HCT116 (cell line): Measurements from ENCODE around the gene IL17A. TPM values are rescaled to one million over a fixed set of nuclear protein-coding genes. Genes with fewer than 3 reads are reported as not detected.

Experiments used
- ATAC-seq: fragments of 200-7000 bp; cut with Tn5 transposase; 2 replicates; pipeline ENCODE4 v1.9.1; 2020; ENCODE audit warnings: mild to moderate bottlenecking, moderate library complexity
- BruUV-seq: library from RNA; stranded (reverse); fragments of 400-500 nt; replicated peaks from 2 replicates; lab custom pipeline; 2021; lab: Mats Ljungman, UMichigan
- CTCF ChIA-PET: fragments of 300-600 bp; sonication (Branson Sonifier 250); formaldehyde crosslinking; loops from one replicate; lab custom pipeline; 2021; ENCODE audit warnings: antibody characterized with exemption; lab: Charles Lee
- POLR2A ChIA-PET: fragments of 300-600, 350-600 bp; sonication (Branson Sonifier 250); formaldehyde crosslinking; loops from one replicate; lab custom pipeline; 2021; ENCODE audit warnings: antibody characterized with exemption; lab: Charles Lee
- RAD21 ChIA-PET, 2 experiments: fragments of 300-600 bp; sonication (Branson Sonifier 250); formaldehyde crosslinking; loops; one replicate each; lab custom pipeline; 2023; ENCODE audit warnings: low total read pairs in 2 of 2; ENCODE audit not compliant: uncharacterized antibody in 2 of 2, unreplicated experiment in 2 of 2, low non-redundant PET in 1 of 2; lab: Charles Lee
- DNase-seq: peaks from one replicate; pipeline ENCODE4 v3.0.0-alpha.2; 2010; ENCODE audit warnings: low read depth, low spot score
- H2AFZ ChIP-seq: fragments of 200-600 bp; shearing (Covaris generic), sonication (generic); 2 replicates; pipeline ENCODE4 v1.6.1; 2017; ENCODE audit warnings: low read depth, mixed run types, mixed read lengths, antibody characterized with exemption, low read length; ENCODE audit not compliant: poor library complexity, severe bottlenecking
- H3K27ac ChIP-seq: 2 replicates; pipeline ENCODE4 v1.5.1; 2012; ENCODE audit warnings: low read depth, low read length
- H3K27me3 ChIP-seq: fragments of 200-600 bp; sonication (generic); 2 replicates; pipeline ENCODE4 v1.6.1; 2016; ENCODE audit warnings: mixed run types, low read length, mixed read lengths; ENCODE audit not compliant: insufficient read depth
- H3K36me3 ChIP-seq, 2 experiments: fragments of 200-500 bp in 1 of 2; fragments of 200-600 bp in 1 of 2; sonication (Bioruptor generic) in 1 of 2; sonication (generic) in 1 of 2; 2 replicates each; pipeline versions ENCODE4 v1.5.1 to v1.6.1; 2014 to 2016; ENCODE audit warnings: low read length in 2 of 2, inconsistent platforms in 1 of 2, mixed read lengths in 1 of 2, mixed run types in 1 of 2; ENCODE audit not compliant: insufficient read depth in 2 of 2, control insufficient read depth in 1 of 2
- H3K4me1 ChIP-seq, 2 experiments: fragments of 200-600 bp in 1 of 2; sonication (generic) in 1 of 2; 2 replicates each; pipeline versions ENCODE4 v1.5.1 to v1.6.1; 2012 to 2017; ENCODE audit warnings: low read length in 2 of 2, inconsistent platforms in 1 of 2, mild to moderate bottlenecking in 1 of 2, mixed read lengths in 1 of 2, mixed run types in 1 of 2, moderate library complexity in 1 of 2; ENCODE audit not compliant: insufficient read depth in 2 of 2, control insufficient read depth in 1 of 2
- H3K4me2 ChIP-seq: fragments of 200-600 bp; sonication (generic); 2 replicates; pipeline ENCODE4 v1.6.1; 2017; ENCODE audit warnings: mixed run types, low read length, mixed read lengths
- H3K4me3 ChIP-seq, 2 experiments: fragments of 200-600 bp in 1 of 2; sonication (generic) in 1 of 2; replicated peaks in 1 of 2; 2 replicates each; pipeline ENCODE4 v1.5.1; 2011 to 2016; ENCODE audit warnings: low read length in 2 of 2, control low read depth in 1 of 2, low read depth in 1 of 2, mild to moderate bottlenecking in 1 of 2, mixed read lengths in 1 of 2, mixed run types in 1 of 2
- H3K79me2 ChIP-seq: fragments of 200-600 bp; sonication (generic); 2 replicates; pipeline ENCODE4 v1.6.1; 2017; ENCODE audit warnings: mild to moderate bottlenecking, mixed run types, low read length, moderate library complexity, mixed read lengths; ENCODE audit not compliant: insufficient read depth
- H3K9ac ChIP-seq: fragments of 200-600 bp; sonication (generic); 2 replicates; pipeline ENCODE4 v1.6.1; 2016; ENCODE audit warnings: low read length, mixed read lengths
- H3K9me2 ChIP-seq: fragments of 200-600 bp; sonication (generic), shearing (Covaris generic); 2 replicates; pipeline ENCODE4 v1.6.1; 2017; ENCODE audit warnings: mixed run types, mild to moderate bottlenecking, moderate library complexity; ENCODE audit not compliant: insufficient read depth
- H3K9me3 ChIP-seq, 2 experiments: fragments of 200-500 bp in 1 of 2; fragments of 200-600 bp in 1 of 2; sonication (Bioruptor generic) in 1 of 2; sonication (generic) in 1 of 2; 2 replicates each; pipeline ENCODE4 v1.6.1; 2014 to 2017; ENCODE audit warnings: low read length in 2 of 2, mixed read lengths in 2 of 2, inconsistent platforms in 1 of 2, low read depth in 1 of 2, mild to moderate bottlenecking in 1 of 2, mixed run types in 1 of 2, moderate library complexity in 1 of 2; ENCODE audit not compliant: control insufficient read depth in 1 of 2, insufficient read depth in 1 of 2
- H4K20me1 ChIP-seq: fragments of 200-600 bp; sonication (generic), shearing (Covaris generic); 2 replicates; pipeline ENCODE4 v1.6.1; 2017; ENCODE audit warnings: mixed run types, mild to moderate bottlenecking, moderate library complexity; ENCODE audit not compliant: insufficient read depth
- CBX3 ChIP-seq: IDR thresholded peaks from 2 replicates; pipeline ENCODE4 v1.6.1; 2012; ENCODE audit warnings: low read depth
- EZH2 ChIP-seq: fragments of 200-600 bp; sonication (generic); IDR thresholded peaks from 2 replicates; pipeline ENCODE4 v1.6.1; 2017; ENCODE audit warnings: antibody characterized with exemption, mixed run types
- EZH2phosphoT487 ChIP-seq: fragments of 200-600 bp; IDR thresholded peaks from 2 replicates; pipeline ENCODE4 v1.6.1; 2018; ENCODE audit warnings: antibody characterized with exemption, borderline replicate concordance
- FOSL1 ChIP-seq: IDR thresholded peaks from 2 replicates; pipeline ENCODE4 v1.6.1; 2012; ENCODE audit warnings: low read depth
- POLR2A ChIP-seq: IDR thresholded peaks from 2 replicates; pipeline ENCODE4 v1.7.0; 2011; ENCODE audit warnings: borderline replicate concordance; ENCODE audit not compliant: insufficient read depth, insufficient read length; ENCODE audit errors: extremely low read depth
- POLR2AphosphoS5 ChIP-seq: IDR thresholded peaks from 2 replicates; pipeline ENCODE4 v1.6.1; 2011; ENCODE audit warnings: mild to moderate bottlenecking, low read depth, low read length, moderate library complexity
- SP1 ChIP-seq: IDR thresholded peaks from 2 replicates; pipeline ENCODE4 v1.6.1; 2012; ENCODE audit warnings: low read depth
- SRF ChIP-seq: IDR thresholded peaks from 2 replicates; pipeline ENCODE4 v1.6.1; 2012; ENCODE audit warnings: low read depth
- TCF7L2 ChIP-seq: IDR thresholded peaks from 2 replicates; pipeline ENCODE4 v1.7.0; 2011; ENCODE audit warnings: borderline replicate concordance, inconsistent platforms; ENCODE audit not compliant: insufficient read depth, insufficient read length; ENCODE audit errors: extremely low read depth
- intact Hi-C: fragments of 100-400 bp; cut with micrococcal nuclease; formaldehyde crosslinking; loops from 2 replicates; pipeline ENCODE4 v1.10.0; 2022
- total RNA-seq: library from RNA; stranded (reverse); gene quantifications from one replicate; pipeline ENCODE4 v1.2.1, GENCODE V29; 2021; ENCODE audit not compliant: unreplicated experiment
- TF ChIP-seq, protein P1 (sequence below): IDR thresholded peaks from 2 replicates; pipeline ENCODE4 v1.6.1; 2012
- TF ChIP-seq, protein P2 (sequence below): IDR thresholded peaks from 2 replicates; pipeline ENCODE4 v1.6.1; 2012
- TF ChIP-seq, protein P3 (sequence below), 3 experiments: fragments of 200-600 bp in 1 of 3; sonication (generic) in 1 of 3; IDR thresholded peaks in 2 of 3; conservative IDR thresholded peaks in 1 of 3; 2 replicates each; pipeline ENCODE4 v1.5.1; 2012 to 2017; ENCODE audit warnings: low read depth in 2 of 3, low read length in 2 of 3, antibody characterized with exemption in 1 of 3, borderline replicate concordance in 1 of 3, control low read depth in 1 of 3, mild to moderate bottlenecking in 1 of 3, mixed read lengths in 1 of 3, mixed run types in 1 of 3, moderate library complexity in 1 of 3; ENCODE audit not compliant: insufficient read depth in 1 of 3
- TF ChIP-seq, protein P4 (sequence below): IDR thresholded peaks from 2 replicates; pipeline ENCODE4 v1.6.1; 2012; ENCODE audit warnings: low read depth

IL17A gene
- total RNA-seq, 1 experiment from 2014 or later: not detected

DNA sequence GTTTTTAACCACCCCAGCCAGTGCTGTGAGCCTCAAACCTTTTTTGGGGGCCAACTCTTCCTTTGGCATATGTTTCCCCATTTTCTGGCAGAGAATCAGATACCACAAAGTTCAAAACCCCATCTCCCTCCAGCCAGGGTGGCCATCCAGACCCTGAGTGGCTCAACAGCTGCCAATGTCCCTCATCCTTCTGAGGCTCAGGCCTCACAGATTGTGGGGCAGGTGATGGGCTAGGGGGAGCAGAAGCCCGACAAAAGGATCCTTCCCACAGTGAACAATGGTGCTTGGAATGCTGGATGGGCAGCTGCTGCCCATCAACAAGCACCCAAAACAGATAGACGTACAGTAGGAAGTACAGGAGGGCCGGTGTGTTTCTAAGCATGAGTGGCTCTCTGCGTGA lies 42.6 kb upstream of the IL17A start:
- intact Hi-C loops: no loop called here
- H3K4me1 ChIP-seq: no peaks in the 10 kb centered on the region
- no peak overlapping the region for H2AFZ ChIP-seq
- no peaks in the 10 kb centered on the region for H3K9me3 ChIP-seq
- no peak overlapping the region for H3K4me3 ChIP-seq
- H3K9me2 ChIP-seq: no peaks in the 10 kb centered on the region
- H4K20me1 ChIP-seq: no peaks in the 10 kb centered on the region; the same call in 1 of the 2 replicates
- H3K4me2 ChIP-seq: no peak overlapping the region
- H3K79me2 ChIP-seq: no peaks in the 10 kb centered on the region
- ChIA-PET RAD21 (no interaction called here), CTCF (no interaction called here), POLR2A (no interaction called here)
- no peak for DNase-seq
- TF ChIP-seq CBX3: no peak
- TF ChIP-seq POLR2AphosphoS5: no peak
- H3K27me3 ChIP-seq: peaks cover 87% of the 10 kb centered on the region
- BruUV-seq: no TSS peak
- H3K36me3 ChIP-seq: no peaks in the 10 kb centered on the region
- H3K9ac ChIP-seq: no peak overlapping the region
- no peak overlapping the region for H3K27ac ChIP-seq
- no peak for ATAC-seq

DNA sequence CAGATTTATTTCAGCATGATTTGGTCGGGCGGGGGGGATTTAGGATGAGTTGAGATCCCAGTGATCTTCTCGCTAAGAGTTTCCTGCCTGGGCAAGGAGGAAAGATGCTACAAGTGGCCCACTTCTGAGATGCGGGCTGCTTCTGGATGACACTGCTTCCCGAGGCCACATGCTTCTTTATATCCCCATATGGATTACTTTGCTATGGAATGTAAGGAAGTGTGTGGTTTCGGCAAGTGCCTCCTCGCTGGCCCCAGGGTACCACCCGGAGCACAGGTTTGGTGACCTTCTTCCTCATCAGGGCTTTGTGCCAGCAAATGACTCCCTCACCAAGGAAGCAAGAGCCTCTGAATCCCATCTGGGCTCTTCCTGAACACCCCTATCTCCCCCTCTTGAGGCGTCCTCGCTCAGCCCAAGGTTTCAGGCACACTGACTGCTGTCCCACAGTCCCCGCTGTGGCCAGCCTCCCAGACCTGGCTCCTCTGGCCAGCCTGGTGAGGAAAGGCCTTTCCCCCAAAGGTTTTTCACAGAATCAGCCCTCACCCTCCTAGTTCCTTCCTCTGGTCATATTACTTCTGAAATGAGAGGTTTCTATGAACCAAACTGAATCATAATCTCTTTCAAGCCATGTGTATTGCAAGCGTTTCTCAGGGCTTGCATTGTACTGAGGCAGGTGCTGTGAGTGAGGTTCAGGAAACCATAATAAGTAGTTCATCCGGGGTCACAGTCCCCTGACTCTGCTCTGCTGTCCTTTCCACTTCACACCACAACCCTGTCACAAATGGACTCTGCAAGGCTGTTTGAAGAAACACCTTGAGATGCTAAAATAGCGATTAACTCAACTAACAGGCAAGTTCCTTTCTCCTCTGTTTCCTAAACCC lies 41.7 kb upstream of the IL17A start:
- no peak overlapping the region for H3K4me3 ChIP-seq
- intact Hi-C loops: no loop called here
- no TSS peak for BruUV-seq
- no peaks in the 10 kb centered on the region for H3K9me3 ChIP-seq
- ChIA-PET RAD21 (no interaction called here), POLR2A (no interaction called here), CTCF (no interaction called here)
- H3K9me2 ChIP-seq: no peaks in the 10 kb centered on the region
- no peak overlapping the region for H3K27ac ChIP-seq
- ATAC-seq (no peak), DNase-seq (no peak)
- no peaks in the 10 kb centered on the region for H3K36me3 ChIP-seq
- no peaks in the 10 kb centered on the region for H3K4me1 ChIP-seq
- H2AFZ ChIP-seq: no peak overlapping the region
- H3K79me2 ChIP-seq: no peaks in the 10 kb centered on the region
- peaks cover 87% of the 10 kb centered on the region for H3K27me3 ChIP-seq
- no peak overlapping the region for H3K9ac ChIP-seq
- no peak overlapping the region for H3K4me2 ChIP-seq
- H4K20me1 ChIP-seq: no peaks in the 10 kb centered on the region
- no peak for TF ChIP-seq EZH2
- TF ChIP-seq SP1: no peak
- TF ChIP-seq, protein P1, sequence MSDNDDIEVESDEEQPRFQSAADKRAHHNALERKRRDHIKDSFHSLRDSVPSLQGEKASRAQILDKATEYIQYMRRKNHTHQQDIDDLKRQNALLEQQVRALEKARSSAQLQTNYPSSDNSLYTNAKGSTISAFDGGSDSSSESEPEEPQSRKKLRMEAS: no peak
- no peak for TF ChIP-seq FOSL1
- TF ChIP-seq POLR2A: no peak
- TF ChIP-seq, protein P2, sequence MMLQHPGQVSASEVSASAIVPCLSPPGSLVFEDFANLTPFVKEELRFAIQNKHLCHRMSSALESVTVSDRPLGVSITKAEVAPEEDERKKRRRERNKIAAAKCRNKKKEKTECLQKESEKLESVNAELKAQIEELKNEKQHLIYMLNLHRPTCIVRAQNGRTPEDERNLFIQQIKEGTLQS: no peak
- TF ChIP-seq POLR2AphosphoS5: no peak
- TF ChIP-seq EZH2phosphoT487: no peak
- TF ChIP-seq CBX3: no peak
- no peak for TF ChIP-seq TCF7L2
- TF ChIP-seq, protein P3, sequence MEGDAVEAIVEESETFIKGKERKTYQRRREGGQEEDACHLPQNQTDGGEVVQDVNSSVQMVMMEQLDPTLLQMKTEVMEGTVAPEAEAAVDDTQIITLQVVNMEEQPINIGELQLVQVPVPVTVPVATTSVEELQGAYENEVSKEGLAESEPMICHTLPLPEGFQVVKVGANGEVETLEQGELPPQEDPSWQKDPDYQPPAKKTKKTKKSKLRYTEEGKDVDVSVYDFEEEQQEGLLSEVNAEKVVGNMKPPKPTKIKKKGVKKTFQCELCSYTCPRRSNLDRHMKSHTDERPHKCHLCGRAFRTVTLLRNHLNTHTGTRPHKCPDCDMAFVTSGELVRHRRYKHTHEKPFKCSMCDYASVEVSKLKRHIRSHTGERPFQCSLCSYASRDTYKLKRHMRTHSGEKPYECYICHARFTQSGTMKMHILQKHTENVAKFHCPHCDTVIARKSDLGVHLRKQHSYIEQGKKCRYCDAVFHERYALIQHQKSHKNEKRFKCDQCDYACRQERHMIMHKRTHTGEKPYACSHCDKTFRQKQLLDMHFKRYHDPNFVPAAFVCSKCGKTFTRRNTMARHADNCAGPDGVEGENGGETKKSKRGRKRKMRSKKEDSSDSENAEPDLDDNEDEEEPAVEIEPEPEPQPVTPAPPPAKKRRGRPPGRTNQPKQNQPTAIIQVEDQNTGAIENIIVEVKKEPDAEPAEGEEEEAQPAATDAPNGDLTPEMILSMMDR (IDR thresholded peaks at IDR 0.05 in 2 of 3, conservative IDR thresholded peaks at IDR 0.05 in 1 of 3; ENCODE audit: borderline replicate concordance in 1 of 3, insufficient read depth in 1 of 3, low read depth in 2 of 3, low read length in 2 of 3): no peak
- TF ChIP-seq, protein P4, sequence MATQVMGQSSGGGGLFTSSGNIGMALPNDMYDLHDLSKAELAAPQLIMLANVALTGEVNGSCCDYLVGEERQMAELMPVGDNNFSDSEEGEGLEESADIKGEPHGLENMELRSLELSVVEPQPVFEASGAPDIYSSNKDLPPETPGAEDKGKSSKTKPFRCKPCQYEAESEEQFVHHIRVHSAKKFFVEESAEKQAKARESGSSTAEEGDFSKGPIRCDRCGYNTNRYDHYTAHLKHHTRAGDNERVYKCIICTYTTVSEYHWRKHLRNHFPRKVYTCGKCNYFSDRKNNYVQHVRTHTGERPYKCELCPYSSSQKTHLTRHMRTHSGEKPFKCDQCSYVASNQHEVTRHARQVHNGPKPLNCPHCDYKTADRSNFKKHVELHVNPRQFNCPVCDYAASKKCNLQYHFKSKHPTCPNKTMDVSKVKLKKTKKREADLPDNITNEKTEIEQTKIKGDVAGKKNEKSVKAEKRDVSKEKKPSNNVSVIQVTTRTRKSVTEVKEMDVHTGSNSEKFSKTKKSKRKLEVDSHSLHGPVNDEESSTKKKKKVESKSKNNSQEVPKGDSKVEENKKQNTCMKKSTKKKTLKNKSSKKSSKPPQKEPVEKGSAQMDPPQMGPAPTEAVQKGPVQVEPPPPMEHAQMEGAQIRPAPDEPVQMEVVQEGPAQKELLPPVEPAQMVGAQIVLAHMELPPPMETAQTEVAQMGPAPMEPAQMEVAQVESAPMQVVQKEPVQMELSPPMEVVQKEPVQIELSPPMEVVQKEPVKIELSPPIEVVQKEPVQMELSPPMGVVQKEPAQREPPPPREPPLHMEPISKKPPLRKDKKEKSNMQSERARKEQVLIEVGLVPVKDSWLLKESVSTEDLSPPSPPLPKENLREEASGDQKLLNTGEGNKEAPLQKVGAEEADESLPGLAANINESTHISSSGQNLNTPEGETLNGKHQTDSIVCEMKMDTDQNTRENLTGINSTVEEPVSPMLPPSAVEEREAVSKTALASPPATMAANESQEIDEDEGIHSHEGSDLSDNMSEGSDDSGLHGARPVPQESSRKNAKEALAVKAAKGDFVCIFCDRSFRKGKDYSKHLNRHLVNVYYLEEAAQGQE: no peak
- TF ChIP-seq SRF: no peak
